Kidney (tissue), 14 donors: Measurements from ENCODE around the gene TGFBR1. TPM values are rescaled to one million over a fixed set of nuclear protein-coding genes. Genes with fewer than 3 reads are reported as not detected.

Experiments
- DNase-seq, 5 donors: peaks; one replicate each; pipeline ENCODE4 v3.0.0-alpha.2; 2013 to 2020
- FAIRE-seq: peaks from 2 replicates; lab custom pipeline; 2012; peaks lifted over from hg19 to GRCh38; lab: Jason Lieb, UNC
- H3K27ac ChIP-seq, 2 donors: one replicate each; pipeline ENCODE4 v1.7.0; 2013; ENCODE audit warnings: low read depth in 2 of 2, low read length in 2 of 2, inconsistent platforms in 1 of 2
- H3K27me3 ChIP-seq: one replicate; pipeline ENCODE4 v1.7.1; 2013; ENCODE audit warnings: low read length, inconsistent platforms; ENCODE audit not compliant: control insufficient read depth, insufficient read depth
- H3K36me3 ChIP-seq, 3 donors: one replicate each; pipeline versions ENCODE4 v1.7.0 to v1.7.1; 2013; ENCODE audit warnings: low read length in 3 of 3, control low read depth in 1 of 3, inconsistent platforms in 1 of 3; ENCODE audit not compliant: insufficient read depth in 3 of 3, control insufficient read depth in 2 of 3
- H3K4me1 ChIP-seq, 3 donors: one replicate each; pipeline versions ENCODE4 v1.7.0 to v1.7.1; 2013; ENCODE audit warnings: low read length in 3 of 3, inconsistent platforms in 1 of 3, low read depth in 1 of 3; ENCODE audit not compliant: control insufficient read depth in 2 of 3, insufficient read depth in 2 of 3
- H3K4me3 ChIP-seq, 3 donors: one replicate each; pipeline versions ENCODE4 v1.7.0 to v1.8.1; 2013; ENCODE audit warnings: low read length in 3 of 3, control low read depth in 1 of 3, inconsistent platforms in 1 of 3
- H3K9ac ChIP-seq, 3 donors: one replicate each; pipeline versions ENCODE4 v1.7.0 to v1.7.1; 2013; ENCODE audit warnings: low read length in 3 of 3, control low read depth in 1 of 3, inconsistent platforms in 1 of 3
- H3K9me3 ChIP-seq, 3 donors: one replicate each; pipeline versions ENCODE4 v1.7.0 to v1.7.1; 2013; ENCODE audit warnings: low read length in 3 of 3, control low read depth in 1 of 3, inconsistent platforms in 1 of 3; ENCODE audit not compliant: control insufficient read depth in 2 of 3, insufficient read depth in 1 of 3
- CTCF ChIP-seq: IDR thresholded peaks from 3 replicates; pipeline ENCODE4 v1.5.1; 2012; ENCODE audit warnings: mild to moderate bottlenecking, moderate library complexity, borderline replicate concordance; ENCODE audit not compliant: insufficient read depth; ENCODE audit errors: extremely low read depth
- intact Hi-C: fragments of 100-400 bp; cut with DNase I; formaldehyde crosslinking; loops from one replicate; pipeline ENCODE4 v1.11.1; 2022
- polyA plus RNA-seq: library from polyadenylated mRNA; stranded (reverse); fragments of 350-450 nt; fragmentation: Illumina TruSeq; extraction: RNeasy Lipid Tissue Mini Kit (QIAGEN cat#74804); gene quantifications from one replicate; pipeline ENCODE4 v1.2.3, GENCODE V29; 2014; ENCODE audit warnings: low read depth, low replicate concordance; ENCODE audit not compliant: insufficient read depth
- total RNA-seq: library from RNA; stranded (reverse); fragmentation: NEBNext Ultra II Directional; extraction: Animal tissue kit (Norgen Biotek cat#: 25700); gene quantifications from one replicate; pipeline ENCODE4 v1.2.1, GENCODE V29; 2021
- donor health status: control.
- donor health status: control.
- donor health status: control.
- donor health status: control.
- donor health status: control.
- donor health status: DM: yes; HTN: yes; CAD: no.
- donor health status: Normal renal cell carcinoma (clear cell type).

The TGFBR1 gene
- total and polyA plus RNA-seq, 2 donors from 2014 or later: 7.9 to 50.8 TPM

GRCh38 chr9:99169982-99170761 lies 65.3 kb downstream of the TGFBR1 start:
- no peak for TF ChIP-seq CTCF
- DNase-seq (peak in 4 of 5 donors; percentile 67 to 86 (median 77)), FAIRE-seq (no peak)
- Histone ChIP-seq H3K9ac (no peak overlapping the region), H3K4me1 (peaks cover 0 to 7% (median 6%) of the 10 kb centered on the region in 3 donors), H3K4me3 (no peak overlapping the region), H3K36me3 (no peaks in the 10 kb centered on the region), H3K9me3 (no peaks in the 10 kb centered on the region), H3K27ac (no peak overlapping the region), H3K27me3 (no peaks in the 10 kb centered on the region)
- intact Hi-C loops: no loop called here

GRCh38 chr9:99171225-99172123 lies 66.6 kb downstream of the TGFBR1 start:
- Histone ChIP-seq H3K27me3 (no peaks in the 10 kb centered on the region), H3K4me1 (peaks cover 0 to 7% (median 6%) of the 10 kb centered on the region in 3 donors), H3K9me3 (no peaks in the 10 kb centered on the region), H3K9ac (no peak overlapping the region), H3K36me3 (no peaks in the 10 kb centered on the region), H3K4me3 (no peak overlapping the region), H3K27ac (no peak overlapping the region)
- intact Hi-C loops: no loop called here
- FAIRE-seq: no peak
- no peak for TF ChIP-seq CTCF
- no peak for DNase-seq

- intact Hi-C loops: no loop called here
- Histone ChIP-seq H3K27ac (no peak overlapping the region), H3K9me3 (no peaks in the 10 kb centered on the region), H3K27me3 (no peaks in the 10 kb centered on the region), H3K36me3 (no peaks in the 10 kb centered on the region), H3K9ac (no peak overlapping the region), H3K4me1 (peaks cover 0 to 7% (median 6%) of the 10 kb centered on the region in 3 donors), H3K4me3 (no peak overlapping the region)
- TF ChIP-seq CTCF: no peak
- peak in 3 of 5 donors; percentile 31 to 66 (median 59) for DNase-seq
- FAIRE-seq: no peak
Measured at GRCh38 chr9:99172124-99173091, 67.5 kb downstream of the TGFBR1 start.
